RKO (cell line): ENCODE data around the gene TTLL5.

Source experiments
- DNase-seq: peaks from one replicate; pipeline ENCODE4 v3.0.0-alpha.2; 2016; ENCODE audit warnings: low spot score

The TTLL5 gene

DNA sequence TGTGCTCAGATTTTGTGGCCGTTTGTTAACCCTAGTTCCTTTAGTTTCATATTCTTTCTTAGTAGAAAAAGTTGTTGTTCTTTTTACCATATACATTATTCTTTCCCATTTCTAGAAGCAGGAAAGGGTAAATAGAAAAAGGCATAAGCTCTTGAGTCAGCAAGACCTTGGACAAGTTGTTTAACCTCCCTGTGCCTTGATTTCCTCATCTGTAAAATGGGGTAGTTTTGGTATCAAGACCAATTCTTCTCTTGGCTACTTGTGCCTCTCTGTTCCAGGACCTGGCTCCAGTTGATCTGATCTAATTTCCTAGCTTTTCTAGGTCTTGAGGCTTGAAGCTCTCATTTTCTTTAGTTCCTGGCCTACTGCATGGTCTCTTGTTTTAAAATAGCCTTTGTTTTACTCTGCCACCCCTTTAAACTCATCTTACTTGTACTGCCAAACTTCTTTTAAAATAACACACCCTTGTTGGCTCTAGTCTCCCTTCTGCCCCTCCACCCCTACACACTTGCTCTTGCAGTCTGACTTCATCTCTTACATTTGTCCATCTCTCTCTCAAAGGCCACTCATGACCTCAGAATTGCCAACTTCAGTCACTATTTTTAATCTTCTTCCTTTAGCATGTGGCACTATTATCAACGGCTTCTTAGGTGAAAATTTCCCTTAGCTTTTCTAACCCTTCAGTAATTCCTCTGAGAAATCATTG lies 143.7 kb downstream of the TTLL5 start:
- no peak for DNase-seq

DNA sequence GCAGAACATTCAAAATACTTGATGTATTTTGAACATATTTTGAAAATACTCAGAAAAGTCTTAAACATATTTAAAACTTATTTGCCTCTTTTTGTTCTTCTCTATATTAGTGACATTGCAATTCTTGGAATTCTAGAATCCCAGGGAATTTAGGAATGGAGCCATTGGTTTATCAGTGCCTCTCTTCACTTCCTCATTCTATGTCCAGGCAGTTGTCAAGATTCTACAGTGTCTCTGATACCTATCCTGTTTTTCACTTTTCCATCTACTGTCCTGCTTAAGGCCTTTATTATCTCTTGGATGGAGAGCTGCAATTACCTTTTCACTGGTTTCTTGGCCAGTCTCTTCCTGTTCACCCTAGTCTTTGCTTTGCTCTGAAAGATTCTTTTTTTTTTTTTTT lies 144.6 kb downstream of the TTLL5 start:
- DNase-seq: no peak

DNA sequence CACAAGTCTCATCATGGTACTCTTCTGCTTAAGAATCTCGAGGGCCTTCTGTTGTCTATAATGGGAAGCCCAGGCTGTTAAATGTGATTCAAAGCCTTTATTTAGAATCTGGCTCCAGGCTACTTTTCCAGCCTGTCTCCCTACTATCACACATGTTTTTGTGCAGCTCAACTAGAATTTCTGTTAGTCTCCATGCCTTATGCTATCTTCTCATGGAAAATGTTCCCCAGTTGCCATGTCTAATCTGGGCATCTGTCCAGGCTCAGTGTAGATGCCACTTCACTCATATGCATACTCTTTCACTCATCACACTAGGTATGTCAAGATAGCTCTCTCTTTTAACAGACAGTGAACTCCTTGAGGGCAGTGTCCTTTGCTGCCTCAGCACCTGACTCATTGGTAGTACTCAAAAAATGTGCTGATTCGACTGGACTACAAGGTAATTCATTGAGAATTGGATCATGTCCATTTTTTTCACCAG lies 145.3 kb downstream of the TTLL5 start:
- DNase-seq: peak; percentile 11

DNA sequence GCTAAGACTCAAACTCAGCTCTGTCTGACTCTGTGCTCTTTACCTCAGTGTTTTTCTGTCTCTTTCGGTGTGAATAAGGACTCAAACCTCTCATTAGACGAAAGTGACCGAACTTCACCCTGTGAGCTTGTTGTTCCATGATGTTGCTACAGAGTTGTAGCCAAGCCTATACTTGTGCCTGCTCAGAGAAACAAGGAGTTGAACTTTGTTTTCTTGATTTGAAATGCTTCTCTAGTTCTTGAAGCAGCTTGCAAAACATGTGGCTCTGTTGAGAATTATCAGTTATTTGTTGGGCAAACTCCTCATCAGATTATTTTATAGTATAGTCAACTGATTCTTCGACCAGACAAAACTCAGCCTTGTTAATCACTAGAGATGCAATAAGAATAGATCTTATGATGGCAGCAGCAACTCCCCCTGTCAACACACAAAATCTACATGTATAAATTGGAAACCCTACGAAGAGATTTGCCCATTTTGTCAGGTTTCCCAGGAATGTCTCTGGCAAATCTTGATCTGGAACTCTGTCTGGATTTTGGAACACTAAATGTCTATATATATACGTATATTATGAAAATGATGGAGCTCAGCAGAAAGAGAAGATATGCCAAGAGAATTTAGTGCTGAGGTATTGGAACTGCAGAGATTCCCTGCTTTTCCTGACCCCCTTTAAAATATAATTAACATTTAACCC lies 146.8 kb downstream of the TTLL5 start:
- no peak for DNase-seq

DNA sequence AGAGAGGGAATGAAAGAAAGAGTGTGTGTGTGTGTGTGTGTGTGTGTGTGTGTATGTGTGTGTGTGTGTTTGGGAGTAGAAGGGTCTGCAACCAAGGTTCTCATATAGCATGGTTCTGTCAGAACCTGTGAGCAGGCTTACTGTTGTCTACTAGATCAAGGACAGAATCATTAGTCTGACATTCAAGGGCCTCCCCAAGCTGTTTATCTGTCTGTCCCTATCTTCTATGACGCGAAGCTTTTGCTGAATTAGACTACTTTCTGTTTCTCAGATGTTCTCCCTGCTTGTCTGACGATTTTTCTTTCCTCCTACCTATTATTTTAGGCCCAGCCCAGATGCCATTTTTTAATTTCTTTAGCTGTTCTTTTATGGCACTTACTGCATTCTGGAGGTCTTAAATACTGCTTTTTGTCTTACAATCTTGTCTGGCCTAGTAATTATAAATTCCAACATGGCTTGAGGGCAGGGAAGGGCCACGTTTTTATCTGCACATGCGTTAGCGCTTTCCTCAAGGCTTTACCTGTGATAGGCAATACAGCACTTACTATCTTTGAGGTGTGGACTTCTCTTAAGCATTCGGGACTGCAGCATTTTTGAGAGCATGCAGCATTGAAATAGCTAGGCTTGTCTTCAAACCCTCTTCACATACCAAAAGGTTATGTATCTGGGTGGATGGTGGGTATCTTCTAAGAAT lies 150.2 kb downstream of the TTLL5 start:
- DNase-seq: no peak

DNA sequence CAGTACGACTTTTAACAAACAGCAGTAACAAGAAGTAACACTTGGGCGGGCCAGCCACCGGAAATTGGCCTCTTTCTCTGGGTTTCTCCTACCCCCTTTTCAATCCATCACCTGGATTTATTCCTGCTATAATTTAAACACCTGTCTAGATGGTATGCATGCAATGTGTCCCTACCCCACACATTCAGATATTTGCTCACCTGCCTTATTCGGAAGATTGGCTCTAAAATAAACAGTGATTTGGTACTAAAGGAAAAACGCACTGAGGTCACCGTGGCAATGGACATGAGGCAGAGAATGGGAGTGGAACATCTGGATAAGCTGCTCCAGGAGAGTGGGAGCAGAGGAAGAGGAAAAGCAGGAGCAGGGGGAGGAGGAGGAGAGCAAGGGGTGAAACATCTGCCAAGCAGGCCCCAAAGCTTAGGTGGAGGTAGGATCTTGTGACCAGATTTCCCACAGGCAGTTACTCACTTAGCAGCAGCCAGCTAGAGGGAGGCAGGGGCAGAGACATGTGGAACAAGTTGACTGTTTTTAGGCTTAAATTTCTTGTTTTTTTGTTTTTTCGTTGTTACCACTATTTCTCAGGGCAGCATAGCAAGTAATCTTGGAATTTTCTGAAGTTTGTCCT lies 150.9 kb downstream of the TTLL5 start:
- DNase-seq: no peak

DNA sequence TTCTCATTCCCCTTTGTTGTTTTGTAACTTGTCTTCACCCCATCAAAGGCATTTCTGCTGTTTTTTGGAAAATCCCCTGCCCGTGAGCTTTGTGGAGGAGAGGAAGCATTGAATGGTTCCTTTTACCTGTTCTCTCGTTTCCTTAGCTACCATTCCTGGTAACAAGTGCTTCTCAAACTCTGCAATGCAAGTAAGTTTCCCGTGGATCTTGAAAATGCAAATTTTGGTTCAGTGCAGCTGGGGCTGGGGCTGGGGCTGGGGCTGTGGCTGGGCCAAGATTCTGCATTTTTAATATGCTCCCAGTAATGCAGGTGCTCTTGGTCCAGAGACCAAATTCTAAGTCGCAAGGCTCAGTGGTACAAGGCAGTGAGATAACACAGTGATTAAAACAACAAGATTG lies 151.6 kb downstream of the TTLL5 start:
- no peak for DNase-seq

DNA sequence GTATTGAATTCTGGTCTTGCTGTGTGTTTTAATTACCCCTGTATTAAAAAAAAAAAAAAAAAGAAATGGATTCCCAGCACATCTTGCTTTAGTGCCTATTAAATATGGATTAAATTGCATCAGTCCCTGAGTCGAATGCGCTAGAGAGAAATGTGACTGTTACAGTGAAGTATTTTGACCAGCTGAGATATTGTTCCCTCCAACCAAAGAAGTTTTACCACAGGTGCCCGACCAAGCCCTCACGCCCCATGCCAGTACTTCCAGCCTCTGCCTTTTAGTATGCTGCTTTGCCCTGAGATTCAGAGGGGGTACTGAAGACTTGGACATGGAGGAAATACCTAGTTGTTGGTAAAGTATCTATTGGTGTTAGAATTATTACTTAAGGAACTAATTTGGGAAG lies 159.7 kb downstream of the TTLL5 start:
- DNase-seq: no peak

DNA sequence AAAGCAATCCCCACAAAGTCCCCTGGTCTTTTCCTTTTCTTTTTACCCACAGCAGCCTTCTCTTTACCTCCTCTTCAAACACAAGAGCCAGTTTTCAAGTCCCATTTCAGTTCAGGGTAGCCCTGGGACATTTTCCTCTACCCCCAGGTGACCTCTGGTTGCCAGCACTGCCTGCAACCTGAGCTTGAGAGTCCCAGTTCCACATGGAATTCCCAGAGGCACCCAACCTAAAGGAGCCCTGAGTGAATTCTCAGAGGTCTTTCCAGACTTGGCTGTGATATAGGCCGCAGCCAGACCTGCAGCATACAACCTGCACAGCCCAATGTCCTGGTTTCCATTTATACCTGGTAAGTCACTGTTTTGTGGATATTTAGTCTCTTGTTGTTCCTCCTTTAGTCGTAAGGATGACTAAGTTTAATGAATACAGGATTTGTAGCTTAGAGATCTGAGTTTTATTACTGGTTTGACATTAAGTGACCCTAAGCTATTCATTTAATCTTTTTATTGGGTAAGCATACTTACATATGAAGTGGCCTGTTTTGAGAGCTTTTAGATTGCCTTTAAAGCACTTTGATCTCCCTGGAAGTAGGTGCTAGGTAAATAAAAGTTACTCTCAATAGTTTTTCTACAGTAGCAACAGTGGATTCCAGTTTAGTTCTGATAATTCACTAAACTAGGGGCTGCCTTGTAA lies 160.9 kb downstream of the TTLL5 start:
- no peak for DNase-seq

DNA sequence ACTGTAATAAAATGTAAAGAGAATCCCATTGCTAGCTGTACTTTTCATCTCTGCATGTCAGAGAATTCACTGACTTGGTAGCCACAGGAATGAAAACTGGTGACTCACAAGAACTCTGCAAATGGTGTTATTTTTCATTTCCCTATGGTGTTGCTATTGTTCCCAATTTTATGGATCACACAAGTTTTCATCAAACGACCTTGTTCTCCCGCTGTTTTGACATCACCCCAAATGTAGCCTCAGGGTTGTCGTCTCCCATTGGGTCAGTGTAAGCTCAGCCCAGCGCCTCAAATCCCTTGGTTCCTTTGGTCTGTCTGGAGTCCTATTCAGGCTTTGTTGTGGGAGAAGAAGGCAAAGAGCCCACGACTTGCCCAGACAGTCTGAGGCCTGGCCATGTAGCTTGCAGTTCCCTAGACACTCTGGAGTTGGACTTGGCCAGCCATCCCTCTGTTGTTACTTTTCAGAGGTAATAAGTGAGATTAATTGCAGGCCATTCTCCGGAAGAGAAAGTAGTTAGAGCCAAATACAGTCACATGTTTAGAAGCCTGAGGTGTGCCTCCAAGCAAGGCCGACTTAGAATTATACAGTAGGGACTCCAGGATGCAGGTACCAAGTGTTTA lies 161.6 kb downstream of the TTLL5 start:
- no peak for DNase-seq

DNA sequence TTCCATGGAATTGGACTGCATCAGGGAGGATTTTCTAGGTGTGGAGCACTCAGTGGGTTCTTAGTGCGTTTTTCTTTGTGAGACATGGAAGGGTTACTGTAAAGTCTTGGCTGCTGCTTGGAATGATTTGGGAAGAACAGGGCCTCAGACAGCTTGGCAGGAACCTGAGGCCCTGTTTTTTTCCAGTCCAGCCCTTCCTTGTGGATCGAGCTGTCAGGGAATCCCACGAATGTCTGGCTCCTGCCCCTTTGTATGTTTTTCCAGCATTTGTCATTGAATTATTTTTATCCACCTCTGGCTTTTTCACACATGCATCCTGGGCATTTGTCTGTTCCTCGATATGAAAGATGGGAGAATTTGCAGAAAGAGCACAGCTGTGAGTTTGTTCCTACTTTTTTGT lies 162.3 kb downstream of the TTLL5 start:
- DNase-seq: no peak

DNA sequence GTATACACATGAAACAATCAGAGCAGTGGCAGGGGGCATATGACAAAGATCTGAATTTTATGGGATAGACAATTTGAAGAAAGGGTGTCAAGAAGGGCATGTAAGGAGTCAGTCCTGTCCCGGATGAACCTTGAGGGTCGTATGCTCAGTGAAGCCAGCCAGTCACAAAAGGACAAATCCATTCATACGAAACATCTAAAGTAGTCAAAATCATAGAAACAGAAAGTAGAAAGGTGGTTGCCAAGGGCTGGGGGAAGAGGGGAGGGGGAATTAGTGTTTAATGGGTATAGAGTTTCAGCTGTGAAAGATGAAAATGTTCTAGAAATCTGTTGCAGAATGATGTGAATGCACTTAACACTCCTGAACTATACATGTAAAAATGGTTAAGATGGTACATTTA lies 163.3 kb downstream of the TTLL5 start:
- no peak for DNase-seq

DNA sequence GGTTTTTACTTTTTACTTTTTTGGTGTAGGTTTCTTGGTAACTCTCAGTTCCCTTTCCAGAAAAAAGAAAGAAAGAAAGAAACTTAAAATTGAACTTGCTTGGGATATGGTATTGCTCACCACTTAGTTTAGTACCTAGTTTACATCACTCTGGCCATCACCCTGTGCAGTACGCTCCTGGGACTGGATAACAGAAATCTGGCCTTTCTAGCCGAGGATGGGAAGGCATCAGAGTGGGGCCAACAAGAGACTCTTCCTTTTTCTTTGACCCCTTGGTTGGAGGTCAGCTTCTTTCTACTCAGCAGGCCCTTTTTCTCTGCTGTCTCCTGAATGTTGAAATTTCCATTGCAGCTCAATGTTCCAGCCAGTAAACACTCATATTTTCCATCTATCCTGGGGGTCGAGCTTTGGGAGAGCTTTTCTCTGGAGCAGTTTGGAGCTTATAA lies 164.1 kb downstream of the TTLL5 start:
- no peak for DNase-seq

DNA sequence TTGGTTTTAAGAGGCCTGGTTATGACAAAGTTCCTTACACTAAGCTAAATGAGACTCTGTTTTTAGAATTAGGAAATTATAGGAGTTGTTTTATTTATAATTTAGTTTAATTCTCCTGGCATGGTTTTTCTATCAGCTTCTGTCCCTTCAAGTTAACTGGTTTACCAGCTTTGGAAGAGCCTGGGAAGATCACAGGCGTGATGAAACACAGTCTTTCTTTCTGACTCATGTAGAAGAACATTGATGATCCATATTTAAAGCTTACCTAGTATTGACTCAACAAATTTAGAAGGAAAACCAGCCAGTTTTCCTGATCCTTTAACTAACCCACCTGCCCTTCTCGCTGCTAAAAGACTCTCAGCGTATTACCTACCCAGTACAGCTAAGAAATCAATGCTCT lies 165.6 kb downstream of the TTLL5 start:
- no peak for DNase-seq

DNA sequence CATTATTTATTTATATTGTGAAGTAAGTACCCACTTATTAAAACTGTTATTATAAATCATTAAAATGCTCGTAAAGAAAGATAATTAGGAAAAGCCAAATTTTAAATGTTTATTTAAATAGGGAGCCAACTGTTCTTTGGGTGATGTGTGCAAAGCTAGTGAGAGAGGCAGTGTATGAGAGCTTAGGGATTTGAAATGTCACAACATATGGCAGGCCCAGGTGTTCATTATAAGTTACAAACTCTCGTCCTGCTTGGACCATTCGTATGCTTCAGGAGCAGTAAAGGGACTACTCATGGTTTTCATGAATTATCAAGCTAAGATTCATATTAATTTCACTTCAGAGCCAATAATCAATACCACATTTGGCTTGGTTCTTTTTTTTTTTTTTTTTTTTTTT lies 166.3 kb downstream of the TTLL5 start:
- DNase-seq: no peak

DNA sequence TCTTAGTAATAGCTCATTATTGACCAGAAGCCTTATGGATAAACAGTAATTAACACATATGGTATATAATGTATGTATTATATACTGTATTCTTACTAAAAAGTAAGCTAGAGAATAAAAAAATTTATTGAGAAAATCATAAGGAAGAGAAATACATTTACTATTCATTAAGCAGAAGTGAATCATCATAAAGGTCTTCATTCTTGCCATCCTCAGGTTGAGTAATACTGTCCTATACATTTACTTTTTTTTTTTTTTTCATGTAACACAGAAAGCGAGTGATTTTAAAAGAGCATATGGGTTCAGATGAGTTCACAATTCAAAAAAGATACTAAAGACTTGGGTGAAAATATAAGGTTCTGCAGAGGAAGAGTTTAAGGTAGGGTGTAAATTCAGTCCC lies 168.3 kb downstream of the TTLL5 start:
- DNase-seq: no peak

DNA sequence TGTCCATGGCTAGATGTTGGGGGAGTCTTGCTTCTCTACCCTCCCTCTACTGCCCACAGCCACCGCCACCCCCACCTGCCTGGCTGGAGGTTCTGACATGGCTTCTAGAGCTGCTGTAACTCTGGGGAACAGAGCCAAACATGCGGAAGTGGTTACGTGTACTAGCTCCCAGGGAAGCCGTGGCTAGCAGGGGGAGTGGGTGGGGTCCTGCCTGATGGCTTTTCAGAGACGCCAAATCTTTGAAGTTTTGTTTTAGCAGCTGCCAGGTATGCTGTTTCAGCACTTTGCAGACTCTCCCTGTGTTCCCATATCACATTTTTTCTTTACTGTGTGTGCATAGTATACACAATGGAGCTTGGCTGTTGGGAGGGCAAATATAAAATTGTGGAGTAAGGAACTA lies 170.4 kb downstream of the TTLL5 start:
- no peak for DNase-seq

DNA sequence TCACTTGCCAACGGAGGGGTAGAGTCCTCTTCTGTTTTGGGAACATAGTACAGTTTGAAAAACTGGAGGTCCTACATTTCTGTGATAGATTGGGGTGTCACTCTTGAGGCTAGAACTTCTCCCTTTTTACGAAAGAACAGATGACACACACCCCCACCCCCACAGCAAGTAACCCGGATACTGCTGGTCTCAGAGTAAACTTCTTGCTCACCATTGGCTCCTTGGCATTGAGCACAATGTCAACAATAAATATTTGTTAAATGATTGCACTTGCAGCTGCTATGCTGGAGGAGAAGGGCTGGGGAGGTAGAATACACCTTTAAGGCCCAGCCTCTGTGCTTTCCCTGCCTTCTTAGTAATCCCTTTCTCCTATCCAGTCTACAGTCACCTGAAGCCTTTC lies 170.9 kb downstream of the TTLL5 start:
- DNase-seq: no peak

DNA sequence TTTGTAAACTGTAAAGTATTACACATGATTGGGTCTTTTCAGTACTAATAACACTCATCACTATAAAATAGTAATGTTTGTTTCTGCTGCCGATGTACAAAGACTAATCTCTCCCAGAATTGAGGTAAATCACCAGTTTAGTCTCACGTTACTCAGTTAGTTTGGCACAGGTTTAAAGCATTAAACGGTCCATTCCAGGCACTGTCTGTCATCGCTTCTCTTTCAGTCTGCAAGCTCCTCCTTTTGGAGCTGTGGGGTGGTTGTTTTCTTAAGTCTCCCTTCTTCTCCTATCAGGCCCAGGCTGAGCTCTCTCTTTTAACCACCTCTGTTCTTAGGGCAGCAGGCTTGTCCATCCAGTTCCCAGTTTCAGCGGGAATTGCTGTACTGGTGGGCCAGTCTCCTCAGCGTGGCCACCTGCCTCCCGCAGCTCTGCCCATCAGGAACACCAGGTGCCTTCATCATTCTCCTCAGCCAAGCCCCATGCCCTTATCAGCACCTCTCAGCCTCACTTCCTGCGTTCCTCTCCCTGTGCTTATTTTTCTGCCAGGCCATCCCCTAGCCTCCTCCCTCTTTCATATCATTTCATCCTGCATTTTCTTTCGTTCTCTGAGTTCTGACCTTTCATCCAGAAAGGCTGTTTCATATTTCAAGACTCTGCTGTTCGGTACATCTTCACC lies 171.7 kb downstream of the TTLL5 start:
- no peak for DNase-seq

DNA sequence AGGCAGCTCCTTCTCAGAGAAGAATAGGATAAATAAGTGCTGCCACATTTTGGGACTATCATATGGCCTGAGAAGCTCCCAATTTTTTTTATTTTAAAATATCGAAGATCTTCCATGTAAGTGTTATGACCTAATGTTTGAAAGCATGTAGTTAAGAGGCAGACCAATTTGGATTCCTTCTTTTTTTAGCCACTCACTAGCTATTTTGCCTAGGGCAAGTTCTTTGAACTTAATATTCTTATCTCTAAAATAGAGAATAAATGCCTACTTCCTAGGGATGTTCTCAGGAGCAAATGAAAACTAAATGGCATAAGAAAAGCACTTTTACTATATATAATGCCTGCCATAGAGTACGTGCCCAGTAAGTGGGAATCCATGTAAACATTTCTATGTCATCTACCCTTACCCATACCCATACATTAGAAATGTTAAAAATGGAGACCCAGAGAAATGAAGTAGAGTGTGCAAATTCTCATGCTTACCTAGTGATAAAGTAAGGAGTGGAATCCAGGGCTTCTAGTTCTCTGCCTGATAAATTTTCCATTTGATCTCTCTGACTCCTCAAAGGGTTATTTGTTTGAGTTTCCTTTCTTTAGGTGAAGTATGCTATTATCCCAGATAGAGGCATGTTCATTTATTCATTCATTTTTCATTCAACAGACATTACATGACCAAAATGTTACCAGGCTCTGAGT lies 172.4 kb downstream of the TTLL5 start:
- DNase-seq: no peak
